Hepatocyte (in vitro differentiated cells): Measurements from ENCODE around the gene OR2V2.

ENCODE experiments used
- CTCF ChIP-seq: fragments of 200-600 bp; sonication (generic); IDR thresholded peaks from 2 replicates; pipeline ENCODE4 v1.5.1; 2016; ENCODE audit warnings: antibody characterized with exemption, mild to moderate bottlenecking; ENCODE audit not compliant: poor library complexity
- EZH2 ChIP-seq: fragments of 200-600 bp; sonication (generic); IDR thresholded peaks from 2 replicates; pipeline ENCODE4 v1.6.1; 2016; ENCODE audit warnings: antibody characterized with exemption, mild to moderate bottlenecking, borderline replicate concordance
- EZH2phosphoT487 ChIP-seq: fragments of 200-600 bp; sonication (generic); IDR thresholded peaks from one replicate; pipeline ENCODE4 v1.6.1; 2018; ENCODE audit warnings: antibody characterized with exemption, mild to moderate bottlenecking, low read depth, moderate library complexity; ENCODE audit not compliant: unreplicated experiment, severe bottlenecking

- no peak for TF ChIP-seq CTCF
- TF ChIP-seq EZH2 = peak; percentile 68
- TF ChIP-seq EZH2phosphoT487 = no peak
Observed at GRCh38 chr5:181114844-181115778, 32.3 kb upstream of the OR2V2 start.
